ENCODE results near the gene FHAD1. TPM values are rescaled to one million over a fixed set of nuclear protein-coding genes. Genes with fewer than 3 reads are reported as not detected.

The FHAD1 gene
- total RNA-seq, 1 experiment from 2014 or later = 3.5 TPM

DNA sequence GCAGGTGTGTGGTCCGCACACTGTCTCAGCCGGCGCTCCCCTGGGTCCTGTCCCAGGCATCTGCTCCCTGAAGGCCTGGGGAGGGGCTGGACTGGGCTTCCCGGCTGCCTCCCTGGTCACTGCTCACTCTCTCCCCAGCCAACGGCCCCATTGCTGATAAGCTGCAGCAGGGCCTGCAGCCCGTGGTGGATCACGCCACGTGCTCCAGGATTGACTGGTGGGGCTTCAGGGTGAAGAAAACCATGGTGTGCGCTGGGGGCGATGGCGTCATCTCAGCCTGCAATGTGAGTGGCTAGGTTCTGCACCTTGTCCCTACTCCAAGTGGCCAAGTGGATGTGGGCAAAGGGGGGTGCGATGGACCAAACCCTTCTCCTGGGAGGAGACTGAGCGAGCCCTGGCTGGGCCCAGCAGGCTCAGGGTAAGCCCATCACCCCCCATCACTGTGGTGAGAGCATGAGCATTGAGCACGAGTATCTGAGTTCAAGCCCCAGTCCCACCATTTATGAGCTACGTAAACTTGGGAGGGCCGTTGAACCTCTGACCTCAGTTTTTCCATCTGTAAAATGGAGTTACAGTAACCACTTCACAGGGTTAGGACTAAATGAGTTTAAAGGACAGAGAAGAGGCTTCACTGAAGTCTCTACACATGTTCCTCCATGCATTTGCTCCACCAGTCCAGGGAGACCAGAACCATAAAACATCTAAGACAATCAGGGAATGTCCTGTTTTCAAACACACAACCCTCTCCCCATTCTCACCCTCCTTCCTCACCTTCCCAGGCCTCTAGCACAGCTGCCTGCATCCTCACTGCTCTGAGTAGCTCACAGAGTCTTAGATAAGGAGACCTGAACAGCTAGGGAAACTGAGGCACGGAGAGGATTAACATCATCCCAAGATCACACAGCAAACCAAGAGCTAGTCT lies 197.7 kb downstream of the FHAD1 start:
- no peak overlapping the region for H3K9ac ChIP-seq (ENCODE audit: low read length)
- H3K27ac ChIP-seq (ENCODE audit: low read depth, low read length) = no peak overlapping the region
- intact Hi-C loops (cut with micrococcal nuclease) = no loop called here
- RAD21 ChIA-PET (ENCODE audit: low non-redundant PET in 1 of 2, low total read pairs in 2 of 2, uncharacterized antibody in 2 of 2, unreplicated experiment in 2 of 2) = no interaction called here
- no peaks in the 10 kb centered on the region for H3K9me2 ChIP-seq (ENCODE audit: insufficient read depth)
- H3K9me3 ChIP-seq (ENCODE audit: control insufficient read depth in 1 of 2, insufficient read depth in 1 of 2, low read depth in 1 of 2, low read length in 2 of 2) = no peaks in the 10 kb centered on the region
- TF ChIP-seq, protein P1, sequence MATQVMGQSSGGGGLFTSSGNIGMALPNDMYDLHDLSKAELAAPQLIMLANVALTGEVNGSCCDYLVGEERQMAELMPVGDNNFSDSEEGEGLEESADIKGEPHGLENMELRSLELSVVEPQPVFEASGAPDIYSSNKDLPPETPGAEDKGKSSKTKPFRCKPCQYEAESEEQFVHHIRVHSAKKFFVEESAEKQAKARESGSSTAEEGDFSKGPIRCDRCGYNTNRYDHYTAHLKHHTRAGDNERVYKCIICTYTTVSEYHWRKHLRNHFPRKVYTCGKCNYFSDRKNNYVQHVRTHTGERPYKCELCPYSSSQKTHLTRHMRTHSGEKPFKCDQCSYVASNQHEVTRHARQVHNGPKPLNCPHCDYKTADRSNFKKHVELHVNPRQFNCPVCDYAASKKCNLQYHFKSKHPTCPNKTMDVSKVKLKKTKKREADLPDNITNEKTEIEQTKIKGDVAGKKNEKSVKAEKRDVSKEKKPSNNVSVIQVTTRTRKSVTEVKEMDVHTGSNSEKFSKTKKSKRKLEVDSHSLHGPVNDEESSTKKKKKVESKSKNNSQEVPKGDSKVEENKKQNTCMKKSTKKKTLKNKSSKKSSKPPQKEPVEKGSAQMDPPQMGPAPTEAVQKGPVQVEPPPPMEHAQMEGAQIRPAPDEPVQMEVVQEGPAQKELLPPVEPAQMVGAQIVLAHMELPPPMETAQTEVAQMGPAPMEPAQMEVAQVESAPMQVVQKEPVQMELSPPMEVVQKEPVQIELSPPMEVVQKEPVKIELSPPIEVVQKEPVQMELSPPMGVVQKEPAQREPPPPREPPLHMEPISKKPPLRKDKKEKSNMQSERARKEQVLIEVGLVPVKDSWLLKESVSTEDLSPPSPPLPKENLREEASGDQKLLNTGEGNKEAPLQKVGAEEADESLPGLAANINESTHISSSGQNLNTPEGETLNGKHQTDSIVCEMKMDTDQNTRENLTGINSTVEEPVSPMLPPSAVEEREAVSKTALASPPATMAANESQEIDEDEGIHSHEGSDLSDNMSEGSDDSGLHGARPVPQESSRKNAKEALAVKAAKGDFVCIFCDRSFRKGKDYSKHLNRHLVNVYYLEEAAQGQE (IDR thresholded peaks at IDR 0.05; ENCODE audit: low read depth) = no peak
- no peak for TF ChIP-seq FOSL1 (IDR thresholded peaks at IDR 0.05; ENCODE audit: low read depth)
- TF ChIP-seq, protein P2, sequence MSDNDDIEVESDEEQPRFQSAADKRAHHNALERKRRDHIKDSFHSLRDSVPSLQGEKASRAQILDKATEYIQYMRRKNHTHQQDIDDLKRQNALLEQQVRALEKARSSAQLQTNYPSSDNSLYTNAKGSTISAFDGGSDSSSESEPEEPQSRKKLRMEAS (IDR thresholded peaks at IDR 0.05) = no peak
- TF ChIP-seq, protein P3, sequence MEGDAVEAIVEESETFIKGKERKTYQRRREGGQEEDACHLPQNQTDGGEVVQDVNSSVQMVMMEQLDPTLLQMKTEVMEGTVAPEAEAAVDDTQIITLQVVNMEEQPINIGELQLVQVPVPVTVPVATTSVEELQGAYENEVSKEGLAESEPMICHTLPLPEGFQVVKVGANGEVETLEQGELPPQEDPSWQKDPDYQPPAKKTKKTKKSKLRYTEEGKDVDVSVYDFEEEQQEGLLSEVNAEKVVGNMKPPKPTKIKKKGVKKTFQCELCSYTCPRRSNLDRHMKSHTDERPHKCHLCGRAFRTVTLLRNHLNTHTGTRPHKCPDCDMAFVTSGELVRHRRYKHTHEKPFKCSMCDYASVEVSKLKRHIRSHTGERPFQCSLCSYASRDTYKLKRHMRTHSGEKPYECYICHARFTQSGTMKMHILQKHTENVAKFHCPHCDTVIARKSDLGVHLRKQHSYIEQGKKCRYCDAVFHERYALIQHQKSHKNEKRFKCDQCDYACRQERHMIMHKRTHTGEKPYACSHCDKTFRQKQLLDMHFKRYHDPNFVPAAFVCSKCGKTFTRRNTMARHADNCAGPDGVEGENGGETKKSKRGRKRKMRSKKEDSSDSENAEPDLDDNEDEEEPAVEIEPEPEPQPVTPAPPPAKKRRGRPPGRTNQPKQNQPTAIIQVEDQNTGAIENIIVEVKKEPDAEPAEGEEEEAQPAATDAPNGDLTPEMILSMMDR (IDR thresholded peaks at IDR 0.05 in 2 of 3, conservative IDR thresholded peaks at IDR 0.05 in 1 of 3; ENCODE audit: borderline replicate concordance in 1 of 3, insufficient read depth in 1 of 3, low read depth in 2 of 3, low read length in 2 of 3) = no peak
- no peak for TF ChIP-seq ZNF274 (IDR thresholded peaks at IDR 0.05; ENCODE audit: low read depth, low read length)
- no peak for TF ChIP-seq SIN3A (IDR thresholded peaks at IDR 0.05; ENCODE audit: low read depth)
- TF ChIP-seq SRF (IDR thresholded peaks at IDR 0.05; ENCODE audit: low read depth) = no peak
- no peak for TF ChIP-seq RAD21 (IDR thresholded peaks at IDR 0.05; ENCODE audit: low read depth)
- TF ChIP-seq CBX3 (IDR thresholded peaks at IDR 0.05; ENCODE audit: low read depth) = no peak
- TF ChIP-seq JUND (IDR thresholded peaks at IDR 0.05) = no peak
- no peaks in the 10 kb centered on the region for H3K79me2 ChIP-seq (ENCODE audit: insufficient read depth, low read length)
- H4K20me1 ChIP-seq (ENCODE audit: insufficient read depth) = no peaks in the 10 kb centered on the region
- no peak overlapping the region for H3K4me2 ChIP-seq (ENCODE audit: low read length)
- no peak overlapping the region for H3K4me3 ChIP-seq (replicated peaks in 1 of 2; ENCODE audit: low read depth in 1 of 2, low read length in 2 of 2)
- POLR2A ChIA-PET = no interaction called here
- DNase-seq (ENCODE audit: low read depth, low spot score) (no peak), ATAC-seq (no peak)
- no peaks in the 10 kb centered on the region for H3K4me1 ChIP-seq (ENCODE audit: control insufficient read depth in 1 of 2, insufficient read depth in 2 of 2, low read length in 2 of 2)
- CTCF ChIA-PET = no interaction called here
- H3K27me3 ChIP-seq (ENCODE audit: insufficient read depth, low read length) = no peaks in the 10 kb centered on the region
- no peak overlapping the region for H2AFZ ChIP-seq (ENCODE audit: low read depth, low read length, poor library complexity, severe bottlenecking)
- H3K36me3 ChIP-seq (ENCODE audit: control insufficient read depth in 1 of 2, insufficient read depth in 2 of 2, low read length in 2 of 2) = no peaks in the 10 kb centered on the region
- BruUV-seq (replicated peaks) = no TSS peak

Data from HCT116 (cell line).